GM19463 (cell line): ENCODE results near the gene CRACDL.
"Not testable (repeated sequence)": the region's sequence is repeated elsewhere in the genome, so short reads cannot be mapped to it uniquely, and the experiment has no call there.

Source experiments
- ATAC-seq: cut with Tn5 transposase; IDR thresholded peaks from one replicate; pipeline ENCODE4 v1.9.1; 2021; ENCODE audit warnings: mild to moderate bottlenecking, moderate library complexity; ENCODE audit not compliant: unreplicated experiment

The CRACDL gene

DNA sequence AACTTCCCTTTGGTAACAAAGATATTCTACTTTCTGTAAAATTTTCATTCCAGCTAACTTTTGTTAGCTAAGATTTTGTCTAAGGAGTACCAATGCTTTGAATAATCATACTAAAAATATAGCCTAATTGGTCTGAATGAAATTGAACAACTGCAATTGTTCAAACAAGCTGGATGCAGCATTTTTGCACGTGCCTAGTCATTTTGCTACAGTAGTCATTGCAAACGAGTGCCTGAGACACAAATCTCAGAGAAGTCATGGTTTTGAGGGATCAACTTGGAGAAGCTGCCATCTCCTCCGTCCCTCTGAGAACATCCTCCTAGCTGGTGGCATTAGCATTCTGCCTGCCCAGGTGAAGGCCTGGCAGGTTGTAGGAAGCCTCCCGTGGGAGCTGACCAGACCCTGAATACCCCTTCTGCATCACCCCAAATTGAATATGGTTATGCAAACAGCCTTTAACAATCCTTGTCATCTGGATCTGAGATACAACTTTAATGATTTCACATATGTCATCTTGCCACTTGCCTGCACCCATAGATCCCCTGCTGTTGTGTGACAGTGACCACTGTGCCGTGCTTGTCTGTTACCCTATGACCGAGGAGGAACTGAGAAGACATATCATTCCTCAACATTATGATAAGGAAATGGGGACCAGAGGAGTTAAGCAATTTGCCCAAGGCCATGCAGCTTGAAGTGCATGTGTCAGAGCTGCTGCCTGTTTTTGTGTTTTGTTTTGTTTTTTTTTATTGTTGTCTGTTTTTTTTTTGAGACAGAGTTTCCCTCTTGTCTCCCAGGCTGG, 176.0 kb downstream of the CRACDL start:
- no peak for ATAC-seq

DNA sequence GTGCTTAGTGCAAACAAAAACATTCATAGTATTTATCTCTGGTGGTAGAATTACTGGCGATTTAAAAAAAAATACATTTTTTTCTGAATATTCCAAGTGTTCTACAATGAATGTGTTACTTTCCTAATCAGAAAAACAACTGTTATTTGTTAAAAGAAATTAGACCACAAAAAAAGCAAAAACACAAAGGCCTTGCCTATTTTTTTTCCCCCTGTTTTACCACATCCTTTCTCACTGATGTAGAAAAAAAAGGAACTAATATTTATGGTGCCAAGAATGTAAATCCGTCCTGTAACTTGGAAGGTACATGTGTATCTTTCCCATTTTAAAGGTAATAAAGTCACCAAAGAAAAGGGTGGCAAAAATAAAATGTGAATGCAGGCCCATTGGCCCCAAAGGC, 176.7 kb downstream of the CRACDL start:
- ATAC-seq, result no peak

DNA sequence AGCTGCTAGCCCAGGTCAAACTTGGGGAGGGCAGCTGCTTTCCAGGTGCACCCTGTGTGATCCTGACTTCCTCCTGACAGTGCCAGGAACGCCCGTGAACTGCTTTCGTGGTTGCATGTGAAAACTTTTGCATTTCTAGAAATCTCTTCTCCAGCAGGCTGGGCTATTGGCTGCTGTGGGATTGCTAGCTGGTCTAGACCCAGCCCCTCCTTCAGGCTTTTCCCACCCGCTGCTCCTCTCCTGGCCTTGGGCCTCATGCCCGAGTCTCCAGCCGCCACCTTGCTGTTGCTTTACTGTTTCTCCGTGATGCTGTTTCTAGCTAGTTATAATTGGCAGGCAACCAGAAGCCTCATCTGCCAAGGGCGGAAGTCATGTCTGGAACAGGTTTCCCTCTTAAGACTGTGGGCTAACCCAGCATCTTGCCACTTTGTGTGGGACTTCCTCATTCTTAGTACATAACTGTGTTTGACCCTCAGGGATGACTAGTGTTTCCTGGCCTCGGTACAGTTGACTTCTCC, 178.1 kb downstream of the CRACDL start:
- peak; percentile 85 for ATAC-seq

DNA sequence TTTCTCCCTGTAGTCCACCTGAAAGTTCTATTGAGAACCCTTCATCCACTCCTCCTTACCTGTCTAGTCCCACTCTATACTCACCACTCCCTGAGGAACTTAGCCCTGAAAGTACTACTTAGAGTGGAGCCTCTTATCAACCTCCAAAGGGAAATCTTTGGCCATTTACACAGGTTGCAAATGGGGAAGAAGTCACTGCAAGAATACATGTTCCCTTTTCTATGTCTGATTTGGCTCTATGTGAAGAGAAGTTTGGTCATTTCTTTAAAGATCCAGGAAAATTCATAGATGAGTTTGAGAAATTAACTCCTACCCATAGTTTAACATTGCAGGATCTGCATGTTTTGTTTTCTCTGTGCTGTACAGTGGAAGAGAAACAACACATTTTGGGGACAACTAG, 182.2 kb downstream of the CRACDL start:
- ATAC-seq, result no peak

DNA sequence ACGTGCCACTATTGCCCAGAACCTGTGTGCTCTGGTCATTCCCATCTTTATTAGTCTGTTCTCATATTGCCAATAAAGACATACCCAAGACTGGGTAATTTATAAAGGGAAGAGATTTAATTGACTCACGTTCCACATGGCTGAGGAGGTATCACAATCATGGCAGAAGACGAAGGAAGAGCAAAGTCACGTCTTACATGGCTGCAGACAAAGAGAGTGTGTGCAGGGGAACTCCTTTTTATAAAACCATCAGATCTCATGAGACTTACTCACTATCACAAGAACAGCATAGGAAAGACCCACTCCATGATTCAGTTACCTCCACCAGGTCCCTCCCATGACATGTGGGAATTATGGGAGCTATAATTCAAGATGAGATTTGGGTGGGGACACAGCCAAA, 183.3 kb downstream of the CRACDL start:
- ATAC-seq, result not testable (repeated sequence)

DNA sequence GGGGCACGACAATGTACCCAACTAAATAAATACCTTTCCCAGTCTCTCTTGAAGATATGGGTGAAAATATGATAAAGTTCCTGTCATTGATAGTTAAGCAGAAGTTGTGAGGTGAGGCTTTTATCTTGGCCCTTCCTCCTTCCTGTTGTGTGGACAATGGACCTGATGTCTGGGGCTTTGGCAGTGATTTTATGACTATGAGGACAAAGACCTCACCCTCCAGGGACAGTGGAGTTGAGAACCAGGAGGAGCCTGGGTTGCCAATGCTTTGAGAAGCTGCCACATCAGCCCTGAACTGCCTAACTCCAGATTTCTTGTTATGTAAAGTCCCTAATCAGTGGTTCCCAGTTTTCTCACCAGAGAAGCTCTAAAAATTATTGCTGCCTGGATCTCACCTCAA, 184.3 kb downstream of the CRACDL start:
- ATAC-seq, result no peak

DNA sequence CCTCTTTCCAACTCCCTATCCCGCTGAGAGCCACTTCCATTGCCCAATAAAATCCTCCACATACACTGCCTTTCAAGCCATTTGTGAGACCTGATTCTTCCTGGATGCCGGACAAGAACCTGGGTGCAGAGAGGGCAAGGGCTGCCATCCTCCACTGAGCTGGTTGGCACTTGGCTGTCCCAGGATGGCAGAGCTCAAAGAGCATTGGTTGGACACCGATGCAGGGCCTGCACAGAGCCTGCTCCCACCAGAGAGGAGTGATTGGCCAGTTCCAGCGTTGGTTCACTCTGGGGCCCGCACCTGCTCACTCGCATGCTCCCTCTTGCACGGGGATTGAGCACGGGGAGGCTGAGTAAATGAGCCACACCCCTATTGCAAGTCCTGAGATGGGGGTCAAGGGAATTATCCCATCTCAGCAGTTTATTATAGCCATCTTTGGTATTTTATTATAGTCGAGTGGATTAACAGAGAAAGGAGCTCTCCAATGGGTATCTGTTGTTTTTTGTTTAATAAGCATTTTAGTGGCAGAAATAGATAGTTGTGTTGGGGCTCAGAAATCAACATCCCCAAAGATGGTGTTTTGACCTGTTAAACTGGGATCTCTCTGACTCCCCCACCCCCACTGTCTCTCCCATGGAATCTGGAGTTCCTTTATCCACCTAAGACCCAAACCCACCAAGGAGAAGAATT, 185.3 kb downstream of the CRACDL start:
- ATAC-seq, result no peak

DNA sequence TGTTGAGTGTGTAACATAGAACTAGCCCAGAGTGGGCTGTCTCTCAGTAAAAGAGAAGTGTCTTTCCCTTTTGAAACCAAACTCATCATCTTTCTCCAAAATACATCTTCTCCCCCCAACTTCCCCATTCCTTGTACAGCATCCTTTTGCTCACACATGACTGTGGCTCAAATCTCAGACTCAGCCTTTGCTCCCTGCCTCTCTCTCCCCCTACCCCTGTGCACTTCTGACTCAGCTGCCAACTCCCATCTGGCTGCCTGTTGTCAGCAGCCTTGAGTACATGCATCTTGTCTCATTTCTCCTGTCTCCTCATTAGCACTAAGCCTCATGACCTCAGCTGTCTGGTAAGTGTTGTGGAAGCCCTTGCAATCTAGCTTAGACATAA, 187.0 kb downstream of the CRACDL start:
- peak; percentile 65 for ATAC-seq

DNA sequence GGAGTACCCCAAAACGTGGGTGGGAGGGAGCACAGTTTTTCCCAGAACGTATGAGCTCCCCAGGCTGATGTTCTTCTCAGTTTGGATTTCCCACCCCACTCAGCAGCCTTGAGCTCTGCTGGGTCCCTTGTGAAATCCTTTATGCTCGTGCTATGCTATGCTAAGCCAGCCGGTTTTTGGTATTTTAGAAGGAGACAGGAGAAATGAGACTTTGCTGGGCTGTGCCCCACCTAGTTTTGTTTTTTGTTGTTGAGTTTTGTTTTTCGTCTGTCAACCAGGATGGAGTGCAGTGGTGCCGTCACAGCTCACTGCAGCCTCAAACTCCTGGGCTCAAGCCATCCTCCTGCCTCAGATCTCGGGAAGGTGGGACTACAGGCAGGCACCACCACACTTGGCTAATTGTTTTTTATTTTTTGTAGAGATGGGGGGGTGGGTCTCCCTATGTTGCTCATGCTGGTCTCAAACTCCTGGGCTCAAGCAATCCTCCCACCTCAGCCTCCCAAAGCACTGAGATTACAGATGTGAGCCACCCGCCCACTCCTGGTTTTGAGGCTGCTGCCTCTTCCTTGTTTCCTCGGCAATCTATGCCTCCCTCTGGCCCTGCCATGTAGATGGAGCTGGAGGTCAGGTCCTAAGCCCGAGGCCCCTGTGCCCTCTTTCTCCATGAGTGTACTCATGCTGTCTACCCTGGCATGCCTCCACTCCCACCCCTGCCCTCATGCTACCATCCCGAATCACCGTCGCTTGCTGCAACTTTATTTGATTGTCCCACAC, 187.5 kb downstream of the CRACDL start:
- ATAC-seq, result no peak

DNA sequence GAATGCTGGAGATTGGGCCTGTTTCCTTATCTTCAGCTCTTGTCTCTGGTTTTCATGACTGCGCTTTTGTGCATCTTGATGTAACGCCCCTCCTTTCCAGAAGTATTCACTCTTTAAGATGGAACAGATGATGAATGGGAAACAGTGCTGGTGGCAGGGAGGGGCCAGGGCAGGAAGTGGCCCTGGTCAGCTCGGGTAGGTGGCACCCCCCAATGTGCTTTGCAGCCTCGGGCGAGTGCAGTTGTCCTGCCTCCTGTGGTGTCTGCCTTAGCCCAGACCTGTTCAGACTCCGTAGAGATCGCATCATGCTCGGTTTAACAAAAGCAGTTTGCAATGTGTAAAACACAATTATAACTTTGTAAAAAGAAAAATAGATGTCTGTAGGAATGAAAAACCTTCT, 188.1 kb downstream of the CRACDL start:
- ATAC-seq, result no peak

DNA sequence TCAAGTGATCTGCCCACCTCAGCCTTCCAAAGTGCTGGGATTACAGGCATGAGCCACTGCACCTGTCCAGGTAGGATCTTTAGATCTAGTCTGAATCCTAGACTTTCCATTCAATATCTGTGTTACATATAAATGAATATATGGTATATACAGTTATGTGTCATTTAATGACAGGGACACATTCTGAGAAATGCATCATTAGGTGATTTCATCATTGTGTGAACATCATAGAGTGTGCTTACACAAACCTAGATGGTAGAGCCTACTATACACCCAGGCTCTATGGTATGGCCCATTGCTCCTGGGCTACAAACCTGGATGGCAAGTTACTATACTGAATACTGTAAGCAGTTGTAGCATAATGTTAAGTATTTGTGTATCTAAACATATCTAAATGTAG, 189.6 kb downstream of the CRACDL start:
- no peak for ATAC-seq

DNA sequence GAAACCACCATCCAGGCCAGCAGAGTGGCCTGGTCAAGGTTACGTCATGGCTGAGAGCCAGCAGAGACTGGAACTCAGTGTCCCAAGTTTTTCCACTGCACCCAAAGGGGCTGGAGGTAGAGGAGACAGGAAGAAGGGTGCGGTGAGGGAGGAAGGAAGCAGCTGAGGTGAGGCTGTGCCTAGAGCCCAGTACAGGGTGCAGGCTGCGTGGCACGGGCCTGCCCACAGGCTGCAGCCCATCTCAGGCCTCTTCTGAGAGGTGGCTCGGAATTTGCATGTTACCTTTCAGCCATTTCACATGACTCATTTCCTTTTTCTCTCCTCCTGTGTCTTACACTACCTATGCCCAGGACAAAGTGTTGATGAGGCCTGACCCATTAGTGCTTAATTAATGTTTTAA, 191.4 kb downstream of the CRACDL start:
- no peak for ATAC-seq
